Fibroblast of gingiva (primary cell): ENCODE measurements around the gene VAX1.
"Not testable (repeated sequence)": the region's sequence is repeated elsewhere in the genome, so short reads cannot be mapped to it uniquely, and the experiment has no call there.

Source experiments
- DNase-seq: peaks from one replicate; pipeline ENCODE4 v3.0.0-alpha.2; 2011; ENCODE audit warnings: low read depth

The VAX1 gene

GRCh38 chr10:117137911-117138642 is at the start of gene VAX1:
Gene VAX1 (minus strand): TSS chr10:117138270. CDS start chr10:117138056, 214 bp downstream.
- DNase-seq, result no peak

GRCh38 chr10:117186832-117187615 is 49.0 kb upstream of the VAX1 start:
- DNase-seq, result peak; percentile 7

- DNase-seq, result not testable (repeated sequence)
Measured at GRCh38 chr10:117185817-117186216, 47.7 kb upstream of the VAX1 start.

GRCh38 chr10:117184821-117185220 is 46.8 kb upstream of the VAX1 start:
- DNase-seq, result no peak

- DNase-seq, result no peak
Measured at GRCh38 chr10:117184296-117184695, 46.2 kb upstream of the VAX1 start.

GRCh38 chr10:117178190-117178589 is 40.1 kb upstream of the VAX1 start:
- no peak for DNase-seq

- DNase-seq, result peak; percentile 61
Measured at GRCh38 chr10:117175901-117176534, 37.9 kb upstream of the VAX1 start.

GRCh38 chr10:117175215-117175900 is 37.3 kb upstream of the VAX1 start:
- no peak for DNase-seq

- peak; percentile 37 for DNase-seq
Measured at GRCh38 chr10:117174439-117175214, 36.6 kb upstream of the VAX1 start.

GRCh38 chr10:117170244-117170643 is 32.2 kb upstream of the VAX1 start:
- DNase-seq, result no peak

GRCh38 chr10:117169480-117169879 is 31.4 kb upstream of the VAX1 start:
- DNase-seq, result no peak

GRCh38 chr10:117168729-117169128 is 30.7 kb upstream of the VAX1 start:
- no peak for DNase-seq

- DNase-seq, result peak; percentile 13
Measured at GRCh38 chr10:117167789-117168674, 30.0 kb upstream of the VAX1 start.

- DNase-seq, result no peak
Measured at GRCh38 chr10:117167346-117167788, 29.3 kb upstream of the VAX1 start.

GRCh38 chr10:117166418-117167345 is 28.6 kb upstream of the VAX1 start:
- DNase-seq, result no peak

- peak; percentile 15 for DNase-seq
Measured at GRCh38 chr10:117165538-117166417, 27.7 kb upstream of the VAX1 start.

- DNase-seq, result no peak
Measured at GRCh38 chr10:117164592-117165537, 26.8 kb upstream of the VAX1 start.
